ENCODE data around the gene SLC22A15. TPM values are rescaled to one million over a fixed set of nuclear protein-coding genes. Genes with fewer than 3 reads are reported as not detected.
"Not testable (repeated sequence)": the region's sequence is repeated elsewhere in the genome, so short reads cannot be mapped to it uniquely, and the experiment has no call there.

SLC22A15 gene
- total and polyA plus RNA-seq, 2 experiments from 2014 or later, result 2.7 to 3.8 TPM

DNA sequence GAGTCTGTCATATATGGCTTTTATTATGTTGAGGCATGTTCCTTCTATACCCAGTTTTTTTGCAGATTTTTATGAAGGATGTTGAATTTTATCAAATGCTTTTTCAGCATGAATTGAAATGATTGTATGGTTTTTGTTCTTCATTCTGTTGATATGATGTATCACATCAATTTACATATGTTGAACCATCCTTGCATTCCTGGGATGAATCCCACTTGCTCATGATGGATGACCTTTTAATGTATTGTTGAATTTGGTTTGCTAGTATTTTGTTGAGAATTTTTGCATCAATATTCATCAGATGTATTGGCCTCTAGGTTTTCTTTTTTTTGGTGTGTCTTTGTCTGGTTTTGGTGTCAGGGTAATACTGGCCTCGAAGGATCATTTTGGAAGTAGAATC, 21.6 kb downstream of the SLC22A15 start:
- not testable (repeated sequence) for ATAC-seq; H3K9me2 ChIP-seq (ENCODE audit: insufficient read depth); H3K4me2 ChIP-seq; H3K27ac ChIP-seq (ENCODE audit: low read depth); H3K36me3 ChIP-seq (ENCODE audit: insufficient read depth); H3K4me3 Mint-ChIP-seq; H3K27me3 Mint-ChIP-seq (ENCODE audit: insufficient read depth, low read depth, poor library complexity); H3K27ac Mint-ChIP-seq; DNase-seq (ENCODE audit: low spot score); H3K27me3 ChIP-seq (ENCODE audit: insufficient read depth); H3K4me1 Mint-ChIP-seq; H4K20me1 ChIP-seq (replicated peaks; ENCODE audit: insufficient read depth); H3K4me1 ChIP-seq (ENCODE audit: insufficient read depth); H2AFZ ChIP-seq; H3K4me3 ChIP-seq; H3K79me2 ChIP-seq (replicated peaks; ENCODE audit: insufficient read depth); H3F3A ChIP-seq (replicated peaks; ENCODE audit: low read depth)
- Mint-ChIP-seq H3K36me3 (ENCODE audit: low read depth) (peaks cover 37% of the 10 kb centered on the region), H3K9me3 (peaks cover 13% of the 10 kb centered on the region)

DNA sequence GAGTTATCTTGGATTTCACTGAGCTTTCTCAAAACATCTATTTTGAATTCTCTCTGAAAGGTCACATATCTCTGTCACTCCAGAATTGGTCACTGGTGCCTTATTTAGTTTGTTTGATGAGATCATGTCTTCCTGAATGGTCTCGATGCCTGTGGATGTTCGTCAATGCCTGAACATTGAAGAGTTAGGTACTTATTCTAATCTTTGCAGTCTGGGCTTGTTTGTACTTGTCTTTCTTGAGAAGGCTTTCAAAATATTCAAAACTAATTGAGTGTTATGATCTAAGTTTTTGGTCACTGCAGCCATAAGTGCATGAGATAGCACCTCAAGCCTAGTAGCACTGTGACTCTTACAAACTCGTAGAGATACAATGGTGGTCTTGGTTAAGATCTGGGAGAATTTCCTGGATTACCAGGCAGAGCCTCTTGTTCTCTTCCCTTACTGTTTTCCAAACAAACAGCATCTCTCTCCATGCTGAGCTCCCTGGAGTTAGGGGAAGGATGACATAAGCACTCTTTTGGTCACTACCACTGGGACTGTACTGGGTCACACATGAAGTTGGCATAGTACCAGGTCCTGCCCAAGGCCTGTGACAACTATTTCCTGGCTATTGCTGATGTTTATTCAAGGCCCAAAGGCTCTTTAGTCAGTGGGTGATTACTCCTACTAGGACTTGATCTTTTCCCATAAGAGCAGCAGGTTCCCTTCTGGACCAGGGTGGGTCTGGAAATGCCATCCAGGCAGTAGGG, 25.6 kb downstream of the SLC22A15 start:
- H3K27ac ChIP-seq (ENCODE audit: low read depth), result no peak overlapping the region
- peaks cover 17% of the 10 kb centered on the region; the same call in 1 of the 2 replicates for H3K9me2 ChIP-seq (ENCODE audit: insufficient read depth)
- no peak for ATAC-seq
- Mint-ChIP-seq H3K27me3 (ENCODE audit: insufficient read depth, low read depth, poor library complexity) (peaks cover 2% of the 10 kb centered on the region), H3K36me3 (ENCODE audit: low read depth) (peaks cover 38% of the 10 kb centered on the region), H3K4me1 (peaks cover 15% of the 10 kb centered on the region), H3K4me3 (no peak overlapping the region), H3K27ac (no peak overlapping the region), H3K9me3 (peaks cover 18% of the 10 kb centered on the region)
- H3F3A ChIP-seq (replicated peaks; ENCODE audit: low read depth), result no peaks in the 10 kb centered on the region
- H2AFZ ChIP-seq, result no peak overlapping the region
- no peaks in the 10 kb centered on the region for H4K20me1 ChIP-seq (replicated peaks; ENCODE audit: insufficient read depth)
- no peaks in the 10 kb centered on the region for H3K27me3 ChIP-seq (ENCODE audit: insufficient read depth)
- H3K36me3 ChIP-seq (ENCODE audit: insufficient read depth), result no peaks in the 10 kb centered on the region; the same call in 1 of the 2 replicates
- H3K4me2 ChIP-seq, result no peak overlapping the region
- H3K4me1 ChIP-seq (ENCODE audit: insufficient read depth), result peaks cover 5% of the 10 kb centered on the region
- no peaks in the 10 kb centered on the region; the same call in 1 of the 2 replicates for H3K79me2 ChIP-seq (replicated peaks; ENCODE audit: insufficient read depth)
- no peak overlapping the region for H3K4me3 ChIP-seq
- DNase-seq (ENCODE audit: low spot score), result no peak
- no peak for TF ChIP-seq CREB1 (CRISPR knock-in tag; IDR thresholded peaks at IDR 0.05; ENCODE audit: low read depth)
- no peak for TF ChIP-seq JUNB (IDR thresholded peaks at IDR 0.05; ENCODE audit: unreplicated experiment)
- TF ChIP-seq, protein P1, sequence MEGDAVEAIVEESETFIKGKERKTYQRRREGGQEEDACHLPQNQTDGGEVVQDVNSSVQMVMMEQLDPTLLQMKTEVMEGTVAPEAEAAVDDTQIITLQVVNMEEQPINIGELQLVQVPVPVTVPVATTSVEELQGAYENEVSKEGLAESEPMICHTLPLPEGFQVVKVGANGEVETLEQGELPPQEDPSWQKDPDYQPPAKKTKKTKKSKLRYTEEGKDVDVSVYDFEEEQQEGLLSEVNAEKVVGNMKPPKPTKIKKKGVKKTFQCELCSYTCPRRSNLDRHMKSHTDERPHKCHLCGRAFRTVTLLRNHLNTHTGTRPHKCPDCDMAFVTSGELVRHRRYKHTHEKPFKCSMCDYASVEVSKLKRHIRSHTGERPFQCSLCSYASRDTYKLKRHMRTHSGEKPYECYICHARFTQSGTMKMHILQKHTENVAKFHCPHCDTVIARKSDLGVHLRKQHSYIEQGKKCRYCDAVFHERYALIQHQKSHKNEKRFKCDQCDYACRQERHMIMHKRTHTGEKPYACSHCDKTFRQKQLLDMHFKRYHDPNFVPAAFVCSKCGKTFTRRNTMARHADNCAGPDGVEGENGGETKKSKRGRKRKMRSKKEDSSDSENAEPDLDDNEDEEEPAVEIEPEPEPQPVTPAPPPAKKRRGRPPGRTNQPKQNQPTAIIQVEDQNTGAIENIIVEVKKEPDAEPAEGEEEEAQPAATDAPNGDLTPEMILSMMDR (conservative IDR thresholded peaks at IDR 0.05; ENCODE audit: low read depth in 2 of 2), result no peak
- no peak for TF ChIP-seq EZH2phosphoT487 (IDR thresholded peaks at IDR 0.05; ENCODE audit: unreplicated experiment)
- TF ChIP-seq ZNF331 (CRISPR knock-in tag; IDR thresholded peaks at IDR 0.05; ENCODE audit: low read depth), result no peak
- TF ChIP-seq ETS1 (IDR thresholded peaks at IDR 0.05), result no peak
- TF ChIP-seq EZH2 (IDR thresholded peaks at IDR 0.05; ENCODE audit: low read depth, unreplicated experiment), result no peak
- TF ChIP-seq NANOG (IDR thresholded peaks at IDR 0.05; ENCODE audit: borderline replicate concordance), result no peak
- no peak for TF ChIP-seq REST (IDR thresholded peaks at IDR 0.05; ENCODE audit: unreplicated experiment)
- TF ChIP-seq ZNF114 (CRISPR knock-in tag; IDR thresholded peaks at IDR 0.05), result no peak
- no peak for TF ChIP-seq POLR2AphosphoS5 (IDR thresholded peaks at IDR 0.05; ENCODE audit: low read depth)

Data from GM23338 (cell line).